ENCODE measurements around the gene RRP1. TPM values are rescaled to one million over a fixed set of nuclear protein-coding genes. Genes with fewer than 3 reads are reported as not detected.

RRP1 gene
- total and polyA plus RNA-seq, 2 of the 13 experiments (the other 11 are each of a cell fraction or from before 2014, with no cell fraction given) = 20.1 to 35.1 TPM

- TF ChIP-seq BORCS8-MEF2B (CRISPR knock-in tag; IDR thresholded peaks at IDR 0.05) (peak; percentile 83), AGO1 (IDR thresholded peaks at IDR 0.05; ENCODE audit: low read depth, low read length, poor library complexity, severe bottlenecking) (no peak), AKAP8 (CRISPR knock-in tag; IDR thresholded peaks at IDR 0.05) (no peak), ZNF777 (CRISPR knock-in tag; IDR thresholded peaks at IDR 0.05) (no peak), MZF1 (CRISPR knock-in tag; IDR thresholded peaks at IDR 0.05; ENCODE audit: borderline replicate concordance) (no peak), MXD4 (CRISPR knock-in tag; IDR thresholded peaks at IDR 0.05) (peak; percentile 39; the same call in 1 of the 2 replicates), ZSCAN12 (CRISPR knock-in tag; IDR thresholded peaks at IDR 0.05) (no peak), BCL3 (CRISPR knock-in tag; IDR thresholded peaks at IDR 0.05) (no peak), ZNF256 (CRISPR knock-in tag; conservative IDR thresholded peaks at IDR 0.05) (no peak), ZMYM2 (CRISPR knock-in tag; IDR thresholded peaks at IDR 0.05) (peak; percentile 76; the same call in 1 of the 2 replicates), ARID3A (IDR thresholded peaks at IDR 0.05; ENCODE audit: low read depth, low read length) (no peak), RBAK (CRISPR knock-in tag; IDR thresholded peaks at IDR 0.05) (peak; percentile 65; the same call in 1 of the 2 replicates), ZNF275 (CRISPR knock-in tag; IDR thresholded peaks at IDR 0.05; ENCODE audit: borderline replicate concordance) (no peak), GTF3A (CRISPR knock-in tag; conservative IDR thresholded peaks at IDR 0.05) (no peak), ZNF367 (CRISPR knock-in tag; IDR thresholded peaks at IDR 0.05; ENCODE audit: borderline replicate concordance) (no peak), NRL (CRISPR knock-in tag; IDR thresholded peaks at IDR 0.05; ENCODE audit: borderline replicate concordance) (peak; percentile 77; the same call in 1 of the 2 replicates), ZNF605 (CRISPR knock-in tag; IDR thresholded peaks at IDR 0.05) (no peak; the same call in none of the 2 replicates), ZNF350 (CRISPR knock-in tag; IDR thresholded peaks at IDR 0.05; ENCODE audit: borderline replicate concordance, low read depth) (peak; percentile 63; the same call in 1 of the 2 replicates), AHR (CRISPR knock-in tag; IDR thresholded peaks at IDR 0.05) (peak; percentile 81; the same call in 1 of the 2 replicates), ZNF7 (CRISPR knock-in tag; IDR thresholded peaks at IDR 0.05) (no peak), GATA4 (IDR thresholded peaks at IDR 0.05; ENCODE audit: borderline replicate concordance, low read depth) (peak; percentile 62; the same call in 1 of the 2 replicates), HMG20B (CRISPR knock-in tag; conservative IDR thresholded peaks at IDR 0.05) (no peak), CREM (IDR thresholded peaks at IDR 0.05) (peak; percentile 77; the same call in 1 of the 2 replicates), CREM (CRISPR knock-in tag; IDR thresholded peaks at IDR 0.05) (no peak), ZNF432 (CRISPR knock-in tag; IDR thresholded peaks at IDR 0.05; ENCODE audit: borderline replicate concordance) (no peak), ATF5 (CRISPR knock-in tag; IDR thresholded peaks at IDR 0.05; ENCODE audit: low read depth) (no peak)
Measured at GRCh38 chr21:43783098-43783700, 6.2 kb upstream of the RRP1 start (continued).
